Measurements from ENCODE around the gene G3BP2.

DNA sequence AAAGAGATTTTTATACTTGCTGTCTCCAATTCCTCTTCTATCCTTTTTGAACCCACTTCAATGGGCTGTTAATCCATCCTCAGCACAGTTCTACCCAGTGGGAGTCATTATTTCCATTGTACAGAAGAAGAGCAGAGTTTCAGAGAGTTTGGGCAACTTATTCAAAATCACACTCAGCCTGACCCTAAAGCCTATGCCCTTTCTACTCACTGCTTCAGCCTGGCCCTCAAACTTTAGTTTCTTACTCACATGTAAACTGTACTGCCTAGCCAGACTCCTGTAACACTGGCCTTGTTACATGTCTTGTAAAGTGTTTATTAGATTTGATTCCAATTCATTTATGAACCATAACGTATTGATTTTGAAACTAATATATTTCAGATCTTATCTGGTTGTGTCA lies 26.1 kb upstream of the G3BP2 start:
- TF ChIP-seq, protein P1, sequence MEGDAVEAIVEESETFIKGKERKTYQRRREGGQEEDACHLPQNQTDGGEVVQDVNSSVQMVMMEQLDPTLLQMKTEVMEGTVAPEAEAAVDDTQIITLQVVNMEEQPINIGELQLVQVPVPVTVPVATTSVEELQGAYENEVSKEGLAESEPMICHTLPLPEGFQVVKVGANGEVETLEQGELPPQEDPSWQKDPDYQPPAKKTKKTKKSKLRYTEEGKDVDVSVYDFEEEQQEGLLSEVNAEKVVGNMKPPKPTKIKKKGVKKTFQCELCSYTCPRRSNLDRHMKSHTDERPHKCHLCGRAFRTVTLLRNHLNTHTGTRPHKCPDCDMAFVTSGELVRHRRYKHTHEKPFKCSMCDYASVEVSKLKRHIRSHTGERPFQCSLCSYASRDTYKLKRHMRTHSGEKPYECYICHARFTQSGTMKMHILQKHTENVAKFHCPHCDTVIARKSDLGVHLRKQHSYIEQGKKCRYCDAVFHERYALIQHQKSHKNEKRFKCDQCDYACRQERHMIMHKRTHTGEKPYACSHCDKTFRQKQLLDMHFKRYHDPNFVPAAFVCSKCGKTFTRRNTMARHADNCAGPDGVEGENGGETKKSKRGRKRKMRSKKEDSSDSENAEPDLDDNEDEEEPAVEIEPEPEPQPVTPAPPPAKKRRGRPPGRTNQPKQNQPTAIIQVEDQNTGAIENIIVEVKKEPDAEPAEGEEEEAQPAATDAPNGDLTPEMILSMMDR (IDR thresholded peaks at IDR 0.05): no peak
- TF ChIP-seq POLR2AphosphoS5 (IDR thresholded peaks at IDR 0.05) (no peak), POLR2A (IDR thresholded peaks at IDR 0.05) (no peak)
